WERI-Rb-1 (cell line): ENCODE measurements around the gene TSPEAR.

ENCODE experiments used
- DNase-seq: peaks from one replicate; pipeline ENCODE4 v3.0.0-alpha.2; 2020
- H3K27ac ChIP-seq: fragments of 250-450 bp; sonication (Bioruptor Pico); 2 replicates; pipeline ENCODE4 v1.5.1; 2020; ENCODE audit warnings: mild to moderate bottlenecking, moderate library complexity
- H3K27me3 ChIP-seq: fragments of 250-450 bp; sonication (Bioruptor Pico); 2 replicates; pipeline ENCODE4 v1.5.1; 2021; ENCODE audit warnings: mild to moderate bottlenecking, low read depth, moderate library complexity; ENCODE audit not compliant: insufficient read depth, severe bottlenecking
- H3K36me3 ChIP-seq: fragments of 250-450 bp; sonication (Bioruptor Pico); 2 replicates; pipeline ENCODE4 v1.5.1; 2020; ENCODE audit warnings: mild to moderate bottlenecking, moderate library complexity
- H3K4me3 ChIP-seq: 2 replicates; pipeline ENCODE4 v1.5.1; 2011; ENCODE audit warnings: low read depth, mild to moderate bottlenecking, control low read depth, low read length
- H3K9me3 ChIP-seq: fragments of 250-450 bp; sonication (Bioruptor Pico); 2 replicates; pipeline ENCODE4 v1.5.1; 2021; ENCODE audit warnings: mild to moderate bottlenecking, moderate library complexity; ENCODE audit not compliant: severe bottlenecking
- TF ChIP-seq, protein P1 (sequence below): IDR thresholded peaks from 2 replicates; pipeline ENCODE4 v1.5.1; 2011; ENCODE audit warnings: low read depth, mild to moderate bottlenecking, control low read depth, inconsistent platforms, low read length

The TSPEAR gene

DNA sequence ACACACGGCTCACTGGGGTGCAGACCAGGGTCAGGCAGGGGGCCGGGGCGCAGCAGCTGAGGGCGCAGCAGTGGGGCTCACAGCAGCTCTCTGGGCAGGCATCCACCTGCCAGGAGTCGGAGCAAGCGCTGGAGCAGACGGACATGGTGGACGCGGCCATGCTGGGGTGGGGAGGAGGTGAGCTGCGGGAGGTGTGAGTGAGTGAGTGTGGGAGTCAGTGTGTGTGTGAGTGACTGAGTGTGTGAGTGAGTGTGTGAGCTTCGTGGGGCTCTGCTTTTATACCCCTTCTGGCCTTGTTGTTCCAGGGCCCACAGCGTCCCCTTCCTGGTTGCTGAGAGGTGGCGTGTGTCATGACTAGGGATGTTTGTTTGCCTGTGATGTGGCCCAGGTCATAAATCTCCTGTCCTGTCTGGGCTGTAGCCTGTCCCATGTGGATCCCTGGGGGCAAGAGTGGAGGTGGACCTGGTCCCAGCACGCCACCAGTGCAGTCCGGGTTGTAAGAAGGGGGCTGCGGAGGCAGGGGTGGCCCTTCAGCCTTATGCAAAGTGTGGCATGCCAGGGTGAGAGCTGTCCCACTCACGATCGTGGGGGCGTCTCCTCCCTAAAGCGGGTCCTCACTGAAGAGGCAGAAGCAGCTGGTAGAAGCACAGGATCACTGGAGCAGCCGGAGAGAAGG, 171.2 kb downstream of the TSPEAR start, which contains the start of gene KRTAP10-1:
Gene KRTAP10-1 (minus strand): TSS at position 205 of the 676 bp plus-strand sequence. CDS start 45 bp downstream, at position 160.
- TF ChIP-seq, protein P1, sequence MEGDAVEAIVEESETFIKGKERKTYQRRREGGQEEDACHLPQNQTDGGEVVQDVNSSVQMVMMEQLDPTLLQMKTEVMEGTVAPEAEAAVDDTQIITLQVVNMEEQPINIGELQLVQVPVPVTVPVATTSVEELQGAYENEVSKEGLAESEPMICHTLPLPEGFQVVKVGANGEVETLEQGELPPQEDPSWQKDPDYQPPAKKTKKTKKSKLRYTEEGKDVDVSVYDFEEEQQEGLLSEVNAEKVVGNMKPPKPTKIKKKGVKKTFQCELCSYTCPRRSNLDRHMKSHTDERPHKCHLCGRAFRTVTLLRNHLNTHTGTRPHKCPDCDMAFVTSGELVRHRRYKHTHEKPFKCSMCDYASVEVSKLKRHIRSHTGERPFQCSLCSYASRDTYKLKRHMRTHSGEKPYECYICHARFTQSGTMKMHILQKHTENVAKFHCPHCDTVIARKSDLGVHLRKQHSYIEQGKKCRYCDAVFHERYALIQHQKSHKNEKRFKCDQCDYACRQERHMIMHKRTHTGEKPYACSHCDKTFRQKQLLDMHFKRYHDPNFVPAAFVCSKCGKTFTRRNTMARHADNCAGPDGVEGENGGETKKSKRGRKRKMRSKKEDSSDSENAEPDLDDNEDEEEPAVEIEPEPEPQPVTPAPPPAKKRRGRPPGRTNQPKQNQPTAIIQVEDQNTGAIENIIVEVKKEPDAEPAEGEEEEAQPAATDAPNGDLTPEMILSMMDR = no peak
- Histone ChIP-seq H3K27ac (no peak within 1 kb of the TSS), H3K9me3 (peaks cover 13% of the 10 kb centered on the region), H3K4me3 (no peak within 1 kb of the TSS), H3K27me3 (no peaks in the 10 kb centered on the region), H3K36me3 (no peaks in the 10 kb centered on the region)
- no peak for DNase-seq

DNA sequence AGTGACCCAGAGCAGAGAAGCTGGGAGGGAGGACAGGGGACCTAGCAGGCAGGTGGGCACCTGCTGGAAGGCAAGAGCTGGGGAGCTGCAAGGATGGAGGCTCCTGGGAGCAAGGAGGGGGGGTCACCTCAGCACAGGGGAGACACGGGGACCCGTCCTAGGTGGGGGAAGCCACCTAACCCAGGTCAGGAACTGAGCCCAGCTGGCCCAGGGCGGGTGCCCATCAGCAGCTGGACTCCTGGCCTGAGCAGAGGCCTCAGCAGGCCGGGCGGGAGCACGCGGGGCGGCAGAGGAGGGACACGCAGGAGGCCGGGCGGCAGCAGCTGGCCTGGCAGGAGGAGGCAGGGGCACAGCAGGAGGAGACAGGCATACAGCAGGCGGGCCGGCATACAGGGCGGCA, 172.3 kb downstream of the TSPEAR start:
- TF ChIP-seq, protein P1 = no peak
- no peaks in the 10 kb centered on the region for H3K27me3 ChIP-seq
- H3K9me3 ChIP-seq = peaks cover 13% of the 10 kb centered on the region
- H3K36me3 ChIP-seq = no peaks in the 10 kb centered on the region
- H3K27ac ChIP-seq = no peak overlapping the region
- no peak for DNase-seq
- H3K4me3 ChIP-seq = no peak overlapping the region

DNA sequence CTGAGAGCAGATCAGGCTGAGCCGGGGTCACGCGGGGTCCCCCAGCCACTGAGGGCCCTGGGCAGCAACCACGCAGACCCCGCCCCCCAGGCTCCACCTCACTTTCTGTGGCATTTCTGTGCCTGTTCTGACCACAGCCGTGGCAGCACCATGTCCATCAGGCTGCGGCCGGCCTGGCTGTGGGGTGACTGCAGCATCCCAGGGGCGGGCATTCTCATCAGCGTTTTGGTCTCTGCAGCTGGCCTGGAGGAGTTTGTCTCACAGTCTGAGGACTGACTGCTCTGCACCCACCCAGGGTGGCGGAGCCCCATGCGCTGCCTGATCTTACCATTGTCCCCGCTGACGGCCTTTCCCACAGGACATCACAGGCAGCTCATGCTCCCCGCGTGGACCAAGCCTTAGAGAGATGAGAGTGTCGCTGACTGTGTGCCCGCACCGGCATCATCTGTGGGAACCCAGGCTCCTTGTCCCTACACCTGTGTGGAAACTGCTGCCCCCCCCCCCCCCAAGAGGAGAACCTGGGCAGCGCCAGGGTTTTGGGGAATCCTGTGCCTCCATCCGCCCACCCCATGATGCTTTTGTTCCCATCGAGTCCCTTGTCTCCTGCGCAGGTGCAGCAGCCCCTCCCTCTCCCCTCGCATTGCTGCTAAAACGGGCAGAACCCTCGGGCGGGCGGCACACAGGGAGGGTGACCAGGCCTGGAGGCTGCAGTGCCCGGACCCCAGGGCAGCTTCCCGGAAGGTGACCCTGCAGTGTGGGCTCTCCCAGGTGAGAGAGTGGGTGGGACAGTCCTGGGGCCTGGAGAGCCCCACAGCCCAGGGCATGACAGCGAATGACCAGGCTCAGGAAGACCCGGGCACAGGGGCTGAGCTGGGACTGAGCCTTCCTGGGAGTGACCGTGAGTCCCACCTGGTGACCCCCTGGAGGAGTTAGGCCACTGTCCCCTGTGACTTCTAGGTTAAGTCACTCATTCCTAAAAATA, 173.2 kb downstream of the TSPEAR start:
- TF ChIP-seq, protein P1 = no peak
- Histone ChIP-seq H3K9me3 (peaks cover 10% of the 10 kb centered on the region), H3K36me3 (no peaks in the 10 kb centered on the region), H3K27me3 (no peaks in the 10 kb centered on the region), H3K4me3 (no peak overlapping the region), H3K27ac (no peak overlapping the region)
- peak; percentile 17 for DNase-seq

DNA sequence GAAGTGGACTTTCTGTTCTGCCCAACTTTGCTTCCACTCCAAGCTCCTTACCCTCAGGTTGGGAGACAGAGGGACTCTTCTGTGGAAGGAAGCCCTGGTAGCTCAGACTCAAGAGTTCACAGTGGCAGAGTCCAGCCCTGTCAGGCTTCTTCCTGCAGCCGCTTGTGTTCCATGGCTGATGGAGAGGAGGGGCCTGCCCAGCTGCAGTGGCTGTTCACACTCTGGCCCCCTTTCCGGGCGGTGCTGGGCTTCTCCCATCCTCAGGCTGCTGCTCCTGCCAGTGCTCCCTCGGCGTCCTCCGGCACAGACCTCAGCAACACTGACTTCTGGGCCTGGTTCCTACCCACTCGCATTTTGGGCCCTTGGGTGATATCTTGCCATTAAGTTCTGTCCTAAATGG, 175.4 kb downstream of the TSPEAR start:
- TF ChIP-seq, protein P1 = no peak
- H3K27ac ChIP-seq = no peak overlapping the region
- no peaks in the 10 kb centered on the region for H3K9me3 ChIP-seq
- H3K36me3 ChIP-seq = no peaks in the 10 kb centered on the region
- peak; percentile 9 for DNase-seq
- H3K27me3 ChIP-seq = no peaks in the 10 kb centered on the region
- H3K4me3 ChIP-seq = no peak overlapping the region

DNA sequence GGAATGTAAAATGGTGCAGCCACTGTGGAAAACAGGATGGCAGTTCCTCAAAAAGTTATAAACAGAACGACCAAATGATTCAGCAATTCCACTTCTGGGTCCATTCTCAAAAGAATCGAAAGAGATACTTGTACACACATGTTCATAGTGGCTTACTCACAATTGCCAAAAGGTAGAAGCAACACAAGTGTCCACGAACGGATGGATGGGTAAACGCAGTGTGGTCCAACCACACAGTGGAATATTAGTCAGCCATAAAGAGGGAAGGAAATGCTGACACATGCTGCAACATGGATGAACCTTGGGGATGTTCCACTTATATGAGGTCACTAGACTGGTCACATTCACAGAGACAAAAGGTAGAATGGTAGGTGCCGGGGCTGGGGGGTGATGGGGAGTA, 176.7 kb downstream of the TSPEAR start:
- Histone ChIP-seq H3K4me3 (no peak overlapping the region), H3K27ac (no peak overlapping the region), H3K36me3 (no peaks in the 10 kb centered on the region), H3K27me3 (no peaks in the 10 kb centered on the region), H3K9me3 (no peaks in the 10 kb centered on the region)
- TF ChIP-seq, protein P1 = no peak
- no peak for DNase-seq
